Colonic mucosa (tissue), 4 donors: ENCODE results near the gene HTR2B. TPM values are rescaled to one million over a fixed set of nuclear protein-coding genes. Genes with fewer than 3 reads are reported as not detected.
A peak's percentile ranks its signal among the peaks of the same experiment; 100 is the strongest.
"Not testable (repeated sequence)": the region's sequence is repeated elsewhere in the genome, so short reads cannot be mapped to it uniquely, and the experiment has no call there.

Experiments used
- DNase-seq: peaks from one replicate; pipeline ENCODE4 v3.0.0-alpha.2; 2020
- H3K27ac ChIP-seq: fragments of 200-600 bp; one replicate; pipeline ENCODE4 v1.8.0; 2021
- H3K27me3 ChIP-seq: fragments of 200-600 bp; one replicate; pipeline ENCODE4 v1.8.0; 2021
- H3K36me3 ChIP-seq: fragments of 200-600 bp; one replicate; pipeline ENCODE4 v1.8.0; 2021
- H3K4me1 ChIP-seq: fragments of 200-600 bp; one replicate; pipeline ENCODE4 v1.8.0; 2021; ENCODE audit warnings: mild to moderate bottlenecking
- H3K4me3 ChIP-seq: fragments of 200-600 bp; one replicate; pipeline ENCODE4 v1.8.0; 2021
- H3K9ac ChIP-seq, 2 donors: one replicate each; pipeline ENCODE4 v1.7.0; 2013; ENCODE audit warnings: control low read depth in 2 of 2, low read depth in 2 of 2, low read length in 2 of 2
- H3K9me3 ChIP-seq: fragments of 200-600 bp; one replicate; pipeline ENCODE4 v1.8.0; 2021
- intact Hi-C: fragments of 100-400 bp; cut with DNase I; formaldehyde crosslinking; loops from one replicate; pipeline ENCODE4 v1.14.1; 2022
- total RNA-seq, 2 donors: library from RNA; stranded (reverse); fragmentation: NEBNext Ultra II Directional in 1 of 2; extraction: Animal tissue kit (Norgen Biotek cat#: 25700) in 1 of 2; gene quantifications; one replicate each; pipeline ENCODE4 v1.2.1, GENCODE V29; 2021
- TF ChIP-seq, protein P1 (sequence below): fragments of 200-600 bp; IDR thresholded peaks from one replicate; pipeline ENCODE4 v1.8.0; 2022; ENCODE audit warnings: antibody characterized with exemption, mild to moderate bottlenecking
- donor health status: healthy.
- donor health status: DM: no; HTN: no; CAD: no.
- donor health status: DM: no; HTN: no; CAD: no.

Gene HTR2B
- total RNA-seq, 2 donors from 2014 or later, result 0.27 TPM; not detected in 1

DNA sequence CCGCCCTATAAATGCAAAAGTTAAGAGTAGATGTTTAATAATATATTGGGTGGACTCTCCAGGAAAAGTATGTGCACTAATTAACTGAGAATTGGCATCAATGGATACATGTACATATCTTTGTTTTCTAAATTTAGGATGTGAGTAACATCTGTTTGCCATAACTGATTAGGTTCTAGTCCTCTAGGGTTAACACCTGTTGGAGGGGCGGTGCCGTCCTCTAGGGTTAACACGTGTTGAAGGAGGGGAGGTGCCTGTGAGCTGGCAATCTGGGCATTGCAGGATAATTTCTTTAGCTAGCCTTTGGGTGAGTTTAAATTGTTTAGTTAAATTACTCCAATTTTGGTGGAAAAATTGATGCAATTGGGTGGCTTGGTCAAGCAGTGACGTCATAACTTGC is 30.9 kb downstream of the HTR2B start:
- H3K4me1 ChIP-seq, result peaks cover 4% of the 10 kb centered on the region
- no peak overlapping the region for H3K9ac ChIP-seq
- no peak overlapping the region for H3K4me3 ChIP-seq
- no peaks in the 10 kb centered on the region for H3K9me3 ChIP-seq
- H3K27ac ChIP-seq, result peak overlapping the region; percentile 66
- intact Hi-C loops, result no loop called here
- no peaks in the 10 kb centered on the region for H3K27me3 ChIP-seq
- H3K36me3 ChIP-seq, result no peaks in the 10 kb centered on the region
- peak; percentile 74 for DNase-seq
- TF ChIP-seq, protein P1, sequence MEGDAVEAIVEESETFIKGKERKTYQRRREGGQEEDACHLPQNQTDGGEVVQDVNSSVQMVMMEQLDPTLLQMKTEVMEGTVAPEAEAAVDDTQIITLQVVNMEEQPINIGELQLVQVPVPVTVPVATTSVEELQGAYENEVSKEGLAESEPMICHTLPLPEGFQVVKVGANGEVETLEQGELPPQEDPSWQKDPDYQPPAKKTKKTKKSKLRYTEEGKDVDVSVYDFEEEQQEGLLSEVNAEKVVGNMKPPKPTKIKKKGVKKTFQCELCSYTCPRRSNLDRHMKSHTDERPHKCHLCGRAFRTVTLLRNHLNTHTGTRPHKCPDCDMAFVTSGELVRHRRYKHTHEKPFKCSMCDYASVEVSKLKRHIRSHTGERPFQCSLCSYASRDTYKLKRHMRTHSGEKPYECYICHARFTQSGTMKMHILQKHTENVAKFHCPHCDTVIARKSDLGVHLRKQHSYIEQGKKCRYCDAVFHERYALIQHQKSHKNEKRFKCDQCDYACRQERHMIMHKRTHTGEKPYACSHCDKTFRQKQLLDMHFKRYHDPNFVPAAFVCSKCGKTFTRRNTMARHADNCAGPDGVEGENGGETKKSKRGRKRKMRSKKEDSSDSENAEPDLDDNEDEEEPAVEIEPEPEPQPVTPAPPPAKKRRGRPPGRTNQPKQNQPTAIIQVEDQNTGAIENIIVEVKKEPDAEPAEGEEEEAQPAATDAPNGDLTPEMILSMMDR, result no peak

DNA sequence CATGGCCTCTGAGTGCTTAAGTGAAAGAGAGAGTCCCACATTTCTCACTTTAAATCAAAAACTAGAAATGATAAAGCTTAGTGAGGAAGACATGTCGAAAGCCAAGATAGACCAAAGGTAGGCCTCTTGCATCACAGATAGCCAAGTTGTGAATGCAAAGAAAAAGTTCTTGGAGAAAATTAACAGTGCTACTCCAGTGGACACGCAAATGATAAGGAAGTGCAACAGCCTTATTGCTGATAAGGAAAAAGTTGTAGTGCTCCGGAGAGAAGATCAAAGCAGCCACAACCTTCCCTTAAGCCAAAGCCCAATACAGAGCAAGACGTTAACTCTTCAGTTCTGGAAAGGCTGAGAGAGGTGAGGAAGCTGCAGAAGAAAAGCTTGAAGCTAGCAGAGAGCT is 36.1 kb downstream of the HTR2B start:
- DNase-seq, result no peak
- intact Hi-C loops, result no loop called here
- peak overlapping the region; percentile 12 for H3K27ac ChIP-seq
- H3K4me1 ChIP-seq, result peaks cover 7% of the 10 kb centered on the region
- H3K27me3 ChIP-seq, result no peaks in the 10 kb centered on the region
- H3K9me3 ChIP-seq, result no peaks in the 10 kb centered on the region
- TF ChIP-seq, protein P1, result no peak
- H3K36me3 ChIP-seq, result no peaks in the 10 kb centered on the region
- peak overlapping the region in 1 of 2 donors; percentile 26 for H3K9ac ChIP-seq
- no peak overlapping the region for H3K4me3 ChIP-seq

- no peak overlapping the region for H3K27ac ChIP-seq
- DNase-seq, result no peak
- H3K4me3 ChIP-seq, result no peak overlapping the region
- peaks cover 25% of the 10 kb centered on the region for H3K36me3 ChIP-seq
- TF ChIP-seq, protein P1, result no peak
- H3K9me3 ChIP-seq, result no peaks in the 10 kb centered on the region
- H3K27me3 ChIP-seq, result no peaks in the 10 kb centered on the region
- peaks cover 4% of the 10 kb centered on the region for H3K4me1 ChIP-seq
- H3K9ac ChIP-seq, result no peak overlapping the region
- intact Hi-C loops, result no loop called here
Observed at GRCh38 chr2:231084565-231084964, 40.3 kb downstream of the HTR2B start.

DNA sequence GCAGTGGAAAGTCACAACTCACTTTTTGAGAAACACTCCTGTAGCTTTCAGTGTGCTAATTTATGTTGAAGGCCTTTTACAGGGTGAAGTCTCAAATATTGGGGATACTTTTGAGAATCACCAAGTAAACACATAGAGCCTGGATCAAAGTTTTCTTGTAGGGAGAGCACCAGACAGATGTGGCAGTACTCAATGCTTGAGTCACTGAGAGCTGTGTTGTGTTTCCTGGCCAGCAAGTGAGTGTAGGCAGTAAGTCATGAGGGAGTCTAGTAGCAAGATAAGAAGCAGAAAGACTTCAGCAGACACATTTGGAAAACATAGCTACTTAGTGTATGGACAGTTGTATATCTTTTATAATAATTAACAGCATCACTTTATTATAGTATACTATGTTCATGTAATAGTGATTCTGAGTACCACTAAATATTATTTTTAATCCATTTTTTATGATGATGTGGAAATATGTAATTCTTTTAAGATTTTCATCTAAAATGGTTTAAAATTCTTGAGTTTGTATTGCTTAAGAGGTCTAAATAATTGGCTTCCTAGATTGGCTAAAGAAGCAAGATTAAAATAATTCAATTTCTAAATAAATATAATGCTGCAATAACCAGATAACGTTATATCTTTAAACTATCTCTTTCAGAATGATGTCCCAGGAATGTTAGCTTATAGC is 55.3 kb downstream of the HTR2B start:
- intact Hi-C loops, result no loop called here
- Histone ChIP-seq H3K27ac (no peak overlapping the region), H3K27me3 (no peaks in the 10 kb centered on the region), H3K4me1 (no peaks in the 10 kb centered on the region), H3K4me3 (no peak overlapping the region), H3K36me3 (no peaks in the 10 kb centered on the region), H3K9ac (no peak overlapping the region), H3K9me3 (no peaks in the 10 kb centered on the region)
- TF ChIP-seq, protein P1, result no peak
- DNase-seq, result no peak

GRCh38 chr2:231068525-231069222 is 56.2 kb downstream of the HTR2B start:
- H3K27me3 ChIP-seq, result no peaks in the 10 kb centered on the region
- no peak overlapping the region for H3K9ac ChIP-seq
- no peaks in the 10 kb centered on the region for H3K9me3 ChIP-seq
- no peak overlapping the region for H3K27ac ChIP-seq
- H3K36me3 ChIP-seq, result no peaks in the 10 kb centered on the region
- DNase-seq, result no peak
- no peaks in the 10 kb centered on the region for H3K4me1 ChIP-seq
- no peak overlapping the region for H3K4me3 ChIP-seq
- intact Hi-C loops, result no loop called here
- TF ChIP-seq, protein P1, result no peak

DNA sequence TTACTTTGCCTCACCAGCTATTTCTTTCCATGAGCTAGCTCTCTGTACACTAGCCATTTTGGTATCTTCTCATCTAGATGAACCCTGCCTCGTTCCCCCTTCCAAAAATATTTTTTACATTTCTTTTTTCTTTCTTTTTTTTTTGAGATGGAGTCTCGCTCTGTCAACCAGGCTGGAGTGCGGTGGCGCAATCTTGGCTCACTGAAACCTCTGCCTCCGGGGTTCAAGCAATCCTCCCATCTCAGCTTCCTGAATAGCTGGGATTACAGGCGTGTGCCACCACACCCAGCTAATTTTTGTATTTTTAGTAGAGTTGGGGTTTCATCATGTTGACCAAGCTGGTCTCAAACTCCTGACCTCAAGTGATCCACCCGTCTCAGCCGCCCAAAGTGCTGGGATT is 57.3 kb downstream of the HTR2B start:
- intact Hi-C loops, DNase-seq, H3K4me3 ChIP-seq, H3K27ac ChIP-seq, H3K27me3 ChIP-seq, H3K9me3 ChIP-seq, H3K36me3 ChIP-seq, H3K9ac ChIP-seq, H3K4me1 ChIP-seq: not testable (repeated sequence)
